Liver (tissue), 5 donors: ENCODE results near the gene MRPL54. TPM values are rescaled to one million over a fixed set of nuclear protein-coding genes. Genes with fewer than 3 reads are reported as not detected.

Experiments used
- polyA plus RNA-seq, 2 donors: library from polyadenylated mRNA; stranded (reverse) in 1 of 2; unstranded in 1 of 2; fragments of 200-250 nt in 1 of 2; fragments of >200 nt in 1 of 2; fragmentation: Nextera tagmentation in 1 of 2; extraction: Ambion mirVana in 1 of 2; gene quantifications; one replicate each; pipeline versions ENCODE4 v1.2.1 to v1.2.3, GENCODE V29; 2013 to 2015
- small RNA-seq: library from RNA; depleted of rRNA; stranded (forward); fragments of <200 nt; gene quantifications from one replicate; pipeline ENCODE3, GENCODE V24; 2014
- total RNA-seq, 2 donors: library from RNA; depleted of rRNA; stranded (reverse); fragments of >200 nt; gene quantifications; one replicate each; pipeline ENCODE4 v1.2.3, GENCODE V29; 2014
- donor health status: healthy.
- donor health status: healthy.
- donor health status: healthy.

MRPL54 gene
- total and polyA plus RNA-seq, 4 donors: 25.1 to 109 (median 42.9) TPM

Small RNAs within 50 kb of the gene (small RNA-seq; reads per million reads assigned to genes)
- gene AC005777.1: not detected

Other genes with a start within 250 kb of the MRPL54 start
- under 1 TPM in 1 of 2 donors, not detected in 1; 0.17 TPM for gene TEKTIP1, start 223.5 kb upstream of the MRPL54 start, total RNA-seq
- not detected for gene TEKTIP1, start 223.5 kb upstream of the MRPL54 start, polyA plus RNA-seq
- gene MFSD12, start 205.1 kb upstream of the MRPL54 start, total RNA-seq: 10 to 100 TPM; 21.7 to 43.6 TPM
- 10 to 100 TPM in 1 of 2 donors, 1 to 10 TPM in 1; 9.4 to 27.5 TPM for gene MFSD12, start 205.1 kb upstream of the MRPL54 start, polyA plus RNA-seq
- gene HMG20B, start 189.7 kb upstream of the MRPL54 start, total RNA-seq: 10 to 100 TPM; 28.6 to 35.1 TPM
- gene HMG20B, start 189.7 kb upstream of the MRPL54 start, polyA plus RNA-seq: 10 to 100 TPM; 29.3 to 31.7 TPM
- gene GIPC3, start 177.2 kb upstream of the MRPL54 start, total RNA-seq: under 1 TPM; 0.23 to 0.25 TPM
- gene GIPC3, start 177.2 kb upstream of the MRPL54 start, polyA plus RNA-seq: under 1 TPM; 0.25 to 0.95 TPM
- gene TBXA2R, start 155.8 kb upstream of the MRPL54 start, total RNA-seq: 1 to 10 TPM; 1.7 to 6.0 TPM
- gene TBXA2R, start 155.8 kb upstream of the MRPL54 start, polyA plus RNA-seq: 1 to 10 TPM; 5.0 to 5.9 TPM
- 10 to 100 TPM; 12.7 to 13.2 TPM for gene CACTIN, start 135.9 kb upstream of the MRPL54 start, total RNA-seq
- 1 to 10 TPM; 1.9 to 7.4 TPM for gene CACTIN, start 135.9 kb upstream of the MRPL54 start, polyA plus RNA-seq
- gene PIP5K1C, start 62.2 kb upstream of the MRPL54 start, total RNA-seq: 1 to 10 TPM; 6.7 to 7.4 TPM
- 1 to 10 TPM; 1.8 to 5.4 TPM for gene PIP5K1C, start 62.2 kb upstream of the MRPL54 start, polyA plus RNA-seq
- 1 to 10 TPM; 6.0 to 6.1 TPM for gene TJP3, start 54.3 kb upstream of the MRPL54 start, total RNA-seq
- 1 to 10 TPM; 7.3 to 9.8 TPM for gene TJP3, start 54.3 kb upstream of the MRPL54 start, polyA plus RNA-seq
- 10 to 100 TPM; 11.9 to 24.3 TPM for gene APBA3, start 990 bp upstream of the MRPL54 start, total RNA-seq
- 1 to 10 TPM; 6.4 to 9.6 TPM for gene APBA3, start 990 bp upstream of the MRPL54 start, polyA plus RNA-seq
- gene RAX2, start 9.5 kb downstream of the MRPL54 start, total RNA-seq: not detected
- not detected for gene RAX2, start 9.5 kb downstream of the MRPL54 start, polyA plus RNA-seq
- 1 to 10 TPM; 2.7 to 7.0 TPM for gene MATK, start 23.7 kb downstream of the MRPL54 start, total RNA-seq
- gene MATK, start 23.7 kb downstream of the MRPL54 start, polyA plus RNA-seq: under 1 TPM; 0.78 to 0.97 TPM
- not detected for gene ZFR2, start 106.4 kb downstream of the MRPL54 start, total RNA-seq
- not detected for gene ZFR2, start 106.4 kb downstream of the MRPL54 start, polyA plus RNA-seq
- gene ATCAY, start 118.0 kb downstream of the MRPL54 start, total RNA-seq: not detected
- not detected for gene ATCAY, start 118.0 kb downstream of the MRPL54 start, polyA plus RNA-seq
- gene NMRK2, start 170.4 kb downstream of the MRPL54 start, total RNA-seq: not detected
- under 1 TPM in 1 of 2 donors, not detected in 1; 0.07 TPM for gene NMRK2, start 170.4 kb downstream of the MRPL54 start, polyA plus RNA-seq
- gene DAPK3, start 208.4 kb downstream of the MRPL54 start, total RNA-seq: 10 to 100 TPM; 20.9 to 29.5 TPM
- gene DAPK3, start 208.4 kb downstream of the MRPL54 start, polyA plus RNA-seq: 10 to 100 TPM in 1 of 2 donors, 1 to 10 TPM in 1; 3.0 to 26.7 TPM
- gene EEF2, start 222.8 kb downstream of the MRPL54 start, total RNA-seq: 1,000 to 10,000 TPM in 1 of 2 donors, 100 to 1,000 TPM in 1; 945 to 1,090 TPM
- 100 to 1,000 TPM; 244 to 691 TPM for gene EEF2, start 222.8 kb downstream of the MRPL54 start, polyA plus RNA-seq
- gene PIAS4, start 245.1 kb downstream of the MRPL54 start, total RNA-seq: 10 to 100 TPM; 10.8 to 14.1 TPM
- 10 to 100 TPM in 1 of 2 donors, 1 to 10 TPM in 1; 5.6 to 10.4 TPM for gene PIAS4, start 245.1 kb downstream of the MRPL54 start, polyA plus RNA-seq